OCI-LY7 (cell line): ENCODE data around the gene GPT2.

Source experiments
- EZH2phosphoT487 ChIP-seq: fragments of 200-600 bp; sonication (generic); IDR thresholded peaks from 2 replicates; pipeline ENCODE4 v1.6.1; 2018; ENCODE audit warnings: low read depth, borderline replicate concordance, mild to moderate bottlenecking, mixed run types, antibody characterized with exemption, low read length, moderate library complexity, mixed read lengths
- TF ChIP-seq, protein P1 (sequence below): fragments of 200-600 bp; sonication (generic); conservative IDR thresholded peaks from 2 replicates; pipeline ENCODE4 v1.5.1; 2014; ENCODE audit warnings: mild to moderate bottlenecking, antibody characterized with exemption, low read length, moderate library complexity, mixed read lengths

DNA sequence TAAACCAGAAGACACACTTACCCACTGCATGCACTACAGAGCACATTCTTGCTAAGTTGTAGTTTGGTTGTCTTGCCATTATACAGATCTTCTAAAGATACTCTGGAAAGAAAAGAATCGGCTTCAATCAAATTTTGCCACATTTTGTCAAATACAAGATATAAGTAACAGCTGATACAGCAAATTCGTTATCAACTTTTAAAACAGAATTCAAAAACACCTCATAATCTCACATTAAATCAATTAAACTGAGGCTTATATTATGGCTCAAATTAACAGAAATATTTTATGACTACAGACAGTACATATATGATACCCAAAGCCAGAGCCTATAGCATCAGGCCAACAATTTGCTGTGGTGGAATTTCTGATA lies 83.9 kb downstream of the GPT2 start:
- TF ChIP-seq EZH2phosphoT487: no peak
- TF ChIP-seq, protein P1, sequence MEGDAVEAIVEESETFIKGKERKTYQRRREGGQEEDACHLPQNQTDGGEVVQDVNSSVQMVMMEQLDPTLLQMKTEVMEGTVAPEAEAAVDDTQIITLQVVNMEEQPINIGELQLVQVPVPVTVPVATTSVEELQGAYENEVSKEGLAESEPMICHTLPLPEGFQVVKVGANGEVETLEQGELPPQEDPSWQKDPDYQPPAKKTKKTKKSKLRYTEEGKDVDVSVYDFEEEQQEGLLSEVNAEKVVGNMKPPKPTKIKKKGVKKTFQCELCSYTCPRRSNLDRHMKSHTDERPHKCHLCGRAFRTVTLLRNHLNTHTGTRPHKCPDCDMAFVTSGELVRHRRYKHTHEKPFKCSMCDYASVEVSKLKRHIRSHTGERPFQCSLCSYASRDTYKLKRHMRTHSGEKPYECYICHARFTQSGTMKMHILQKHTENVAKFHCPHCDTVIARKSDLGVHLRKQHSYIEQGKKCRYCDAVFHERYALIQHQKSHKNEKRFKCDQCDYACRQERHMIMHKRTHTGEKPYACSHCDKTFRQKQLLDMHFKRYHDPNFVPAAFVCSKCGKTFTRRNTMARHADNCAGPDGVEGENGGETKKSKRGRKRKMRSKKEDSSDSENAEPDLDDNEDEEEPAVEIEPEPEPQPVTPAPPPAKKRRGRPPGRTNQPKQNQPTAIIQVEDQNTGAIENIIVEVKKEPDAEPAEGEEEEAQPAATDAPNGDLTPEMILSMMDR: no peak
